Muscle of arm (tissue), 14 donors: ENCODE data around the gene SLC2A6. TPM values are rescaled to one million over a fixed set of nuclear protein-coding genes. Genes with fewer than 3 reads are reported as not detected.
A peak's percentile ranks its signal among the peaks of the same experiment; 100 is the strongest.

ENCODE experiments used
- DNase-seq: peaks from one replicate; pipeline ENCODE4 v3.0.0-alpha.2; 2013
- long read RNA-seq, 11 donors: transcript quantifications; one replicate each; lab custom pipeline, GENCODE V29; 2026
- polyA plus RNA-seq, 12 donors: library from polyadenylated mRNA; unstranded; fragments of 120-200 nt; gene quantifications; one replicate each; pipeline ENCODE4 v1.2.1, GENCODE V29; 2013; ENCODE audit not compliant: insufficient read length in 12 of 12

The SLC2A6 gene, protein sequence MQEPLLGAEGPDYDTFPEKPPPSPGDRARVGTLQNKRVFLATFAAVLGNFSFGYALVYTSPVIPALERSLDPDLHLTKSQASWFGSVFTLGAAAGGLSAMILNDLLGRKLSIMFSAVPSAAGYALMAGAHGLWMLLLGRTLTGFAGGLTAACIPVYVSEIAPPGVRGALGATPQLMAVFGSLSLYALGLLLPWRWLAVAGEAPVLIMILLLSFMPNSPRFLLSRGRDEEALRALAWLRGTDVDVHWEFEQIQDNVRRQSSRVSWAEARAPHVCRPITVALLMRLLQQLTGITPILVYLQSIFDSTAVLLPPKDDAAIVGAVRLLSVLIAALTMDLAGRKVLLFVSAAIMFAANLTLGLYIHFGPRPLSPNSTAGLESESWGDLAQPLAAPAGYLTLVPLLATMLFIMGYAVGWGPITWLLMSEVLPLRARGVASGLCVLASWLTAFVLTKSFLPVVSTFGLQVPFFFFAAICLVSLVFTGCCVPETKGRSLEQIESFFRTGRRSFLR
- polyA plus RNA-seq, result 1 to 10 TPM in 7 of 12 donors, under 1 TPM in 3, not detected in 2; 0.87 to 1.6 (median 1.1) TPM
- long read RNA-seq, donor 1, result 0 reads
- long read RNA-seq, donor 2, partial matches to known transcripts, result 0 of 1 reads
- long read RNA-seq, donor 2, other reads (novel, unspliced or antisense), result 0 of 1 reads
- long read RNA-seq, donor 3, result 0 reads
- long read RNA-seq, donor 4, result 0 reads
- long read RNA-seq, donor 5, result 0 reads
- long read RNA-seq, donor 6, result 0 reads
- long read RNA-seq, donor 7, result 0 reads
- long read RNA-seq, donor 8, partial matches to known transcripts, result 0 of 1 reads
- long read RNA-seq, donor 8, other reads (novel, unspliced or antisense), result 0 of 1 reads
- long read RNA-seq, donor 9, result 0 reads
- long read RNA-seq, donor 10, result 0 reads
- long read RNA-seq, donor 11, partial matches to known transcripts, result 0 of 1 reads
- long read RNA-seq, donor 11, other reads (novel, unspliced or antisense), result 0 of 1 reads

DNA sequence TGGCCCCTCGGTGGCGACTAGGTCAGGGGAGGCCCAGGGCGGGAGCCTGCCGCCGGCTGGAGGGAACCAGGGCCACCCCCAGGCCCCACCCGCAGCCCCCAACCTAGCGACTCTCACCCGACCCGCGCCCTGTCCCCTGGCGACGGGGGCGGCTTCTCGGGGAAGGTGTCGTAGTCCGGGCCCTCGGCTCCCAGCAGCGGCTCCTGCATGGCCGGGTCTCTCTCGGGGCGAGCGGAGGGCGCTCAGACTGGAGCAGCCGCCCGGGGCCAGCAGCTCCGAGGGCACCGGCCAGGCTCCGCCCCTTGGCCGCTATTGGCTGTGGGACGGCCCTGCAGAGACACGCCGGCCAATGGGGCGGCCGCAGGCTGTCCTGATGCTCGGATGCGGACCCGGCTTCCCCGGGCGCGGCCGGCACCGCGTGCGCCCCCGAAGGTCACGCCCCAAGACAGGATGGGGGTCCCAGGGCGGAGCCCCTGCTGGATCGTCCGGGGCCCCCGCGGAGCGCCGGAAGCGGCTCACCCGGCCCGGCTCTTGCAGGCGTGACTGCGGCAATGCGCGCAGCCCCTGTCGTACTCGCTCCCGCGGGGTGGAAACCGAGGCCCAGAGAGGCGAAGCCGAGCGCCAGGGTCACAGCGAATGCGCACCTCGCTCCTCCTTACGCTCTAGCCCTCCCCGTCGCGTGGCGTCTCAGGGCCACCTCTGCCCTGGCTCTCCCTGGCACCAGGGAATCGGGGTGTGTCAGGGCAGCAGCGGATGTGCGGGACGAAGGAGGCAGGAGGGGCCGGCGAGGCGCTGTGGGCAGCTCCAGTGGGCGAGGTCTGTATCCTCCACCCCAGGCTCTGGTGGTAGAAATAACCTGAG lies at the start of gene SLC2A6:
SLC2A6 (minus strand) TSS at position 249 of the 861 bp plus-strand sequence; CDS start at position 209, 40 bp downstream.
- peak; percentile 73 for DNase-seq

DNA sequence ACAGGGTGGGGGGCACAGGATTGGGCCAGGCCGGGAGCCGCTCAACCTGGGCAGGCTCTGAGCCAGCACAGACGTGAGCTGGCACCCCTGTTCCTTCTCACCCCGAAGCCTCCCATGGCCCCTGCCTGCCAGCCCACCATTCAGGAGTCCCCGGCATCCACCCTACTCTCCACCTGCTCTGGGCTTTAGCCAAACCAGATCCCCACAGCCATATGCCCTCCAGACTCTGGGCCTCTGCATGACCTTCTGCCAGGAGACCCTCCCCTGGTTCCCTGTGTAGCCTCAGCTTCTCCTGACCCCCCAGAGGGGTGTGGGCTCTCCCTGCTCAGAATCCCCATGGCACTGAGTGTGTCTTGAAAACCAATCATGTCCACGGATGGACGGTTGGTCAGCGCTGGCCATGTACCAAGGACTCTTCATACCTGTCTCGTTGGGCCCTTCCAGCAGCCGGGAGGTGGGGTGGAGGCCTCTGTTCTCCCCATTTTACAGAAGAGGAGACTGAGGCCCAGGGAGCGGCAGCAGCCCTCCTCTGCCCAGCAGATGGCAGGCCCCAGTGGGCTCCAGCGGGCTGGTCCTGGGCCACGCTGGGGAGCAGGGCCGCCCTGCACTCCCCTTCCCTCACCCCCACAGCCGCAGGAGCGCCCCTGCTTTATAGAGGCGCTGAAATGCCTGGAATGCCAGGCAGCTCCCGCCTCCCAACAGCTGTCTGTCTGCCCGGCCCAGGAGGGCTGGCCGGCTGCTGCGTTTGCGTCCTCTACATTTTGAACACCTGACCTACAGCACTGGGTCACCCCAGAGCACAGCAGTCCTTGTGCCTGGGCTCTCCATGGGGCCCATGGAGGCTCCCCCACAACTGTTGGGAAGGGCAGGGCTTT lies 49.3 kb upstream of the SLC2A6 start:
- DNase-seq, result no peak

DNA sequence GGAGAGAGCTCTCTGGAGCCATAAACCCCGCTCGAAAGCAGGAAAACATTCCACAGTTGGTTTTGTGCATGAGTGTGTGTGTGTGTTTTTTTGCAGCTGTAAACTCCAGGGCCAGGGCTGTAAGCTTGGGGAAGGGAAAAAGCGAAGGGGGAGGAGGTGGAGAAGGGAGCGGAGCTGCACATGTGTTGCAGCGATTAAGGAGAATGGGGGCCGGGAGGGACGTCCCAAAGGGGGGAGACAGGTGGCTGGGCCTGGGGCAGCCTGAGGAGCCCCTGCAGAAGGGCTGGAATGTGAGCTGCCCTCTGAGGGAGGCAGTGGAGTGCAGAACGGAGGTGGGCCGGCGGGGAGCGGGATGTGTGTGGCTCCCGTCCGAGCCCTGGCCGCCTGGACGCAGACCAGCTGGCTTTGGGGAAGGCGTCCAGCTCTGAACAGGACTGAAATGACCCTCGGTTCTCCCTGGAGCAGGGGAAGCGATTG lies 48.6 kb upstream of the SLC2A6 start:
- DNase-seq, result peak; percentile 86

DNA sequence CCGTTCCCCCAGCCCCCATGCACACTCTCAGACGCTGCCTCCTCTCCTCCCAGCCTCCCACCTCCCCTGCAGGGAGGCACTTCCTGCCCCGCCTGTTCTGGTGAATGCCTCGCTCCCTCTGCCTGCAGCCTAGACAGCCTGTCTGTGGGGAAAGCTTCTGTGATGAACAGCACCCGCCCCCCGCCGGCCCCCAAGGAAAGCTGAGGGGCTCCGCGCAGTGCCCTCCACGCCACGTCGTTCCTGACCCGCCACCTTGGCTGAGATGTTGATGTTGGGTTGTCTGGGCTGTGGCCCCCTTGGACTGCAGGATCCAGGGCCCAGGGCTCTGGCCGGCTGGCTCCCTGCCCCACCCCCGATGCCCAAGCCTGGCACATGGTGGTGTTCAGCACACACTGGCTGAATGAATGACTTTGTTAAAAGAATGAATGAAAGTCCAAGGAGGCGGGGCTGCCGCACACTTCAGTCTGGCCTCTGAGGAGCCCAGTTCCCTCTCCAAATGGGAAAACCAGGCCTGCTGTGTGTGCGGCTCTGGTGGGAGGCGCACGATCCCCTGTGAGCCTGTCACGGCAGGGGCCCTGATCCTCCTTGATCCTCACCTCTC lies 47.9 kb upstream of the SLC2A6 start:
- no peak for DNase-seq

DNA sequence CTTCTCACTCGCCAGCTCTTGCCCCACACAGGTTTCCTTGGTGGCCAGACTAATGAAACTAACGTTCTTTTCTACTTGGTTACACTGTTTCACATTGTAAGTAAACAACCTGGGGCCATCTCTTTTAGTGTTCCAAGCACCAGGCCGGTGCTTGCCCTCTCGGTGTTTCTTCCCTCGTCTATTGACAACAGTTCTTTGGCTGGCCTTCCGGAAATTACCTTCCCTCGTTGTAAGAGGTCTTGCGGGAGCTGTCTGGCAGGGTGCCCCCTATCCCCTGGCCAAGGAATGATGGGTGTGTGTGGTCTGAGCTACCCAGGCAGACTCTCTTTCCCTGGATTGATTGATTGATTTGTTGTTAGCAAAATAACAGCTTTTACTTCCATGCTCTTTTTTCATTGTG lies 46.8 kb upstream of the SLC2A6 start:
- DNase-seq, result no peak

DNA sequence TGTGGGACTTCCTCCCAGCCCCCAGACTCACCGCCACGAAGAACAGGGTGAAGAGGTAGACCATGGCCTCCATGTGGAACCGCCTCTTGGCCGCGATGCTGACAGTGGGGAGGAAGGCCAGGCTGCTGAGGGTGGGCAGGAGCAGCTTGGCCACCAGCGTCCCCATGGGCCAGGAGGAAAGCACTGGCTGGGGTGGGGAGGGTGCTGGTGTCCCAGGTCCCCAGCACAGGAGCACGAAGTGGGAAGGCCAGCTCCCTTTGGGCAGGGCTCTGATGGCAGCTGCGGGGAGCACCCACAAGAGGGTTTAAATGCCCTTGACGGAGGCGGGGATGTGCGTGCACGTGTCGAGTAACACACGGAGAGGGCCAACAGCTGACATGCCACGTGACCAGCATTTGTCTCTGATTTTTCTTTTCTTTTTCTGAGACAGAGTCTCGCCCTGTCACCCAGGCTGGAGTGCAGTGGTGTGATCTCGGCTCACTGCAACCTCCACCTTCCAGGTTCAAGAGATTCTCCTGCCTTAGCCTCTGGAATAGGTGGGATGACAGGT lies 45.9 kb upstream of the SLC2A6 start, which contains the start of gene MYMK:
MYMK (minus strand) TSS at position 281 of the 550 bp plus-strand sequence; CDS start at position 166, 115 bp downstream.
- DNase-seq, result no peak

DNA sequence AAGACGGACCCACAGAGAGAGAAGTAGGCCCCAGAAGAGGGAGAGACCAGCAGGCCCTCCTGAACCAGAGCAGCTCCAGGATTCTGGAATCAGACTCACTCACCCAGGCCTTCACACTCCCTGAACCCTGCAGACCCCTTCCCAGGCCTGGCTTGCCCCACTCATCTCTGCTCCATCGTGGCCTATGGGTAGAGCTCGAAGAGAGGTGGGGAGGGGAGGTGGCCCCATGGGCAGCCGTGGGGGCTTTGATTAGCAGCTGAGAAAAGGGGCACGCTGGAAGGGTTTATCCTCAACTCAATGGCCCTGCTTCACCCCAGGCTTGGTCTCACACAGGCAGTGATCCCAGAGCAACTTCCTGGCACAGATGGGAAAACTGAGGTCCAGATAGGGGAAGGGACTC lies 45.2 kb upstream of the SLC2A6 start:
- DNase-seq, result no peak

DNA sequence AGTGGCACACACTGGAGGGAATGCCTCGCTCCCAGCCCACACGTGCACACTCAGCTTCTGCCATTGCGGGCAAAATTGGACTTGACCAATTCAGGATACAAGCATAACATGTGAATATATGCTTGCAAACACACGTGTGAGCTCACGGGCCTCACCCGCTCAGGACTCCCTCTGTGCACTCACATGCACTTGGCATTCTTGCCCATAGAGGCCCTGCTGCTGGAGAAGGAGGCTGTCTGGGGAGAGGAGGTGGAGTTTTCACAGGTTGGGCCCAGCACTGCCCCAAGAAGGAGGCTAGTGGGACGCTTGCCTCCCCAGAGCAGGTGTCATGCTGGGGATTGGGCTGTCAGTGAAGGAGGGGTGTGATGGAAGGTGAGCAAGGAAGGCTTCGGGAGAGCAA lies 44.2 kb upstream of the SLC2A6 start:
- DNase-seq, result no peak

DNA sequence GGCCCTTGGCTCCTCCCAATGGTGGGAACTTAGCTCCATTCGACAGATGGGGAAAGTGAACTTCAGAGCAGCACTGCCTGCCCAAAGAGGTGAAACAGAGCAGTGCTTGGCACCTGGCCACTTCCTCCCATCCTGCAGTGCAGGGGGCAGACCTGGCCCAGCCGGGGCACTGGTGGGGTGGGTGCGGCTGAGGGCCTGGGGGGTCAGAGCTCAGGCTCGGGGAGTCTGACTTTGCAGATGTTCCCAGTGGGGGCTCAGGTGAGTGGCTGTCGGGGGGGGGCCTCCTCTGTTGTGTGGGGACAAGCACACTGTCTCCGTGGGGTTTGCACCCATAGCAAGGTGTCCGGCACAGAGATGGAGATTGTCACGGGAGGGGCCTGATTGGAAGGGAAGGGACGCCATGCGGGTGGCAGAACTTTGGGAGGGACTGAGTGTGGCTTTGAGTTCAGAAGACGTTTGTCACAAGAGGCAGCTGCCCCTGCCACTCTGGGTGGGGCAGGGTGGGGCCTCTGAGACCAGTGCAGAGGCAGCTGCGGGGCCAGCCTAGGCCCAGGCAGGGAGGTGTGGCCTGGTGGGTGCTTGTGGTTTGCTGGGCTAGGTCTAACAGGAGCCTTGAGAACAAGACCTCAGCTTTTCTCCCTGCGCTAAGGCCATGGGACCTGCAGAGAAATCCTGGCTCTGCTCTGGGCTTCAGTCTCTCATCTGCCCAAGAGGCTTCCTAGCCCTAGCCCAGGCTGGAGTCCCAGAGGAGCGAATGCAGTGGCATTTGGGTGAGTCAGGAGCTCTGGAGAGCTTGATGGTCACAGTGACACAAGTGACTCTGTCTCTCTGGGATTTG lies 43.4 kb upstream of the SLC2A6 start:
- no peak for DNase-seq

DNA sequence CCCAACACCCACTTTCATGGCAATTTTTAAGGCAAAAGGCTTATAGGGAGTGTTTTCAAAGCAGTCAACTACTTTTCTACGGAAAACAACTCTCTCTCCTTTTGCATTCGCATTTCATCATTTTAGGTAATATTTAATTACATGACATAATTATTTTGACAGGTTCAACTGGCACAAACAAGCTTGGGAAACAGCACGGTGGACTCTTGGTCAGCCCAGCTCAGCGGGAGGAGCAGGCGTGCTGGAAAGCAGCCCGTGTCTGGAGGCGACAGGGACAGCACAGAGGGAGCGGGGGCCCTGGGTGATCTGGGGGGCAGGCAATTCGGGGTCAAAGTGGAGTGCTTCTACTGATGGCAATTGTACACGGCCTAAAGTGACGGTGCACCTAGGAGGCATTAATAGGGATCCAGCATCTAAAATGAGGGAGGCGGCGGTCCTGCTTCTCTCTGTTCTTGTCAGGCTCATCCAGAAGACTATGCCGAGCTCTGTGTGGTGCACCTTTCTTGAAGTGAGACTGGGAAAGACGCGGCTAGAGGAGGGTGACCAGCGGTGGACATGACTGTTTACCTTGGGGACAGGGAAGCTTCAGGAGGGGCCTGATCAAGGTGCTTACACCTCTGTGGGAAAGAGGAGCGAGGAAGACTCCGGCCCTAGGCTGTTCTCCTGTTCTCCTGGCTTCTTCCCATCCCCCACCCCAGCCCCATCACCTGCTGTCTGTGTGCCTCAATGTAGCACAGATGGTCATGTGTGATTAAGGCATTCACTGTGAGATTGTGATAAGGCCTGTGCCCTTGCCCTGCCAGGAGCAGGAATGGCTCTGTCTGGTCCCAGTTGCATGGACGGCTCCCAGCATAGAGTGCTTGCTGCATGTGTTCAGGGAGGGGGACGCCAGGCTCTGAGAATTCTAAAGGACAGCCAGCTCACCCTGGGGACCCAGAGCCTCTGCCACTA lies 42.5 kb upstream of the SLC2A6 start:
- DNase-seq, result no peak

DNA sequence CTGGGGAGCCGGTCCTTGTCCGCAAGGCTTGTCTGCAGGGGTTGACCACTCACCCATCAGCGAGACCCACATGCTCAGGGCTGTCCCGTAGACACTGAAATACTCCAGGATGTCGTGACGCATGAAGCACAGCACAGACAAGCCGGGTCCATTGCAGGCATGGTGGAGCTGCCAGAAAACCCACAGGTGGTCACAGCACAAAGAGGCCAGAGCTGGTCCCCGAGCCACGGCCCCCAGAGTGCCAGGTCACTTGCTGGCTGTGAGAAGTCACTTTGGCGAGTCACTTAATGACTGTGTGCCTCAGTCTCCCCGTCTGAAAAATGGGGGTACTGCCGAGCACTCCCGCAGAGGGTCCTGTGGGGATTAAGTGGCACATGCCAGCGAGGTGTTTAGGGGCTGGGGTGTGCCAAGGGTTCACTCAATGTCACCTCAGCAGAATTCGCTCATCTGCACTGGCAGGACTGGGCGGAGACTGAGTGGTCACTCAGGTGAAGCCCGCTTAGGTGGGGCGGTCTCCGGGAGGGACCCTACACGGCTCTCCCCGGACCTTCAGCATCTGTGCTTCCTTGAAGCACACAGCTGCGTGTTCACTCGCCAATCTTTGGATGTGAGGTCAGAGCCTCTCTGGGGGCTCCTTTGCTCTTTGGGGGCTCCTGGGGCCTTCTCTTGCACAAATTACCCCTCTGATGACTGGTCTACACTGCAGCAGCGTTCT lies 41.4 kb upstream of the SLC2A6 start:
- no peak for DNase-seq

DNA sequence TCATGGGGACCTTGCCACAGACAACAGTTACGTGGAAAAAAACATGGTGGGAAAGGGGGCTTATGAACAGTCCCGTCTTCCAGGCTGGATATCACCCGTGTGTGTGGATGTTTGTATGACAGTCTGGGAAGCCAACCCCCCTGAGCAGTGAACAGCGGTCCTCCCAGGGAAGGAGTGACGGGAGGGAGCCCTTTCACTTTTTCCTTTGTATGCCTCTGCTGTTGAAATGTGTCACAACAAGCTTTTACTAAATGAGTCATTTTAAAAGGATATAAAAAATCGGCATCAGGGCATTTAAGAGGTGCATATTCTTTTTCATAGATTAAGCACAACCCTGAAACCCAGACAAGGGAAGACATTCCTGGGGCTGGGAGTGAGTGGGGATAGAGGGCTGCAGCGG lies 40.8 kb upstream of the SLC2A6 start:
- DNase-seq, result no peak

DNA sequence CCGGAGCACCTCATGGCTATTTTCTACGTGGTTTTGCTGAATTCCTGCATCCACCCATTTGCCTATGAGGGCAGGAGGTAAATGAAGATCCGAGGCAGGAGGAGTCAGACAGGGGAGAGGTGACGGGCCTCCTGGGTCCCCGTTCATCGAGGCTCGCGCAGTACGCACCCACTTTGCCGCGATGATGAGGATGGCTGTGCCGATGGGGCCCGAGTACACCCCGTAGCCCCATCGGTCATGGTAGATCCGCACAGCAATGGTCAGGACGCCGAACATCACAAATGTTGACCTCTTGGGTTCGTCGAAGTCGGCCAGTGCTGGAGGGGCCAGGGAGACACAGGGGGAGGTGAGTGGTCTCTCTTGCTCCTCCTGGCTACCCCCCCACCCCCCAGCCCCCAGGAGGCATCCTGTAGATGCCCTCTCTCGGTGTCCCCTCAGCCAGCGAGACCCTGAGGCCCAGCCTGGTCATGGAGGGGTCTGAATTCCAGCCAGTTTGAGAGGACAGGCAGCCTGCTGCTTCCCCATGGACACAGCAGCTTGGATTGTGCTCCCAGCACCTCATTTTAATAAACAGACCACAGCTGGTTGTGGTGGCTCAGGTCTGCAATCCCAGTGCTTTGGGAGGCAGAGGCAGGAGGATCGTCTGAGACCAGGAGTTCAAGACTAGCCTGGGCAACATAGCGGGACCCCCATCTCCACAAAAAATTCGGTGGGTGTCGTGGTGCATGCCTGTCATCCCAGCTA lies 40.0 kb upstream of the SLC2A6 start:
- no peak for DNase-seq

DNA sequence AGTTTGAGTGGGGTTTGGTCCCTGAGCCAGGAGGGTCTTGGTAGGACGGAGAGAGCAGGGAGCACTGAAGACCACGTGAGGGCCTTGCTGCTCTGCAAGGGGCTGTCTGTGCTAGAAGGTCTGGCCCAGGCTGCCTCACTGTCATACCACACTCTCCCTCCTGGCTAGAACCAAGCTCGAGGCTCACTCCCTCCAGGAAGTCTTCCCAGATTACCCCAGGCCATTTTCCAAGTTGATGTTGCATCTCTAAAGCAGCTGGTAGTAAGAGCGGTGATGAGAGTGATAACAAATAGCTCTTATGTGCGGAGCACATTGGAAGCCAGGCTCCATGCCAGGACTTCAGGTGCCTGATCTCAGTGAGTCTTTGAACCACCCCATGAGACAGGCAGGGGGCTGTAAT lies 39.3 kb upstream of the SLC2A6 start:
- no peak for DNase-seq

DNA sequence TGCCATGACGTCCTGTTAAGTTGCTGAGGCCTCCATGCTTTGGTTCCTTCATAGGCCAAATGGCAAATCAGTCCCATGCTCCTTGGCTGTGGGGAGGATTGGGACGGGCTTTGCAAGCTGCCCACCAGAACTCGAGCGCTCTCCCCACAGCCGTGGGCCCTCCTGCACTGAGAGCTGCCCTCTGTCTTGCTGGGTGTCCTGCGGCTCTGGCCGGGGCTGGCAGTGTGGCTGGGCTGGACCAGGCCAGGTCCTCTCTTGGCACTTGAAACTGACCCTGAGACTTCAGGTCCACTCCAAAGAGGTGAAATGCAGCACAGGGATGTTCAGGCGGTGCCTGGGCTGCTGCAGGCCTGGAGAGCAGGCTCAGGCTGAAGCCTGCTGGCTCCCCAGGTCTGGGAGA lies 38.8 kb upstream of the SLC2A6 start:
- no peak for DNase-seq

DNA sequence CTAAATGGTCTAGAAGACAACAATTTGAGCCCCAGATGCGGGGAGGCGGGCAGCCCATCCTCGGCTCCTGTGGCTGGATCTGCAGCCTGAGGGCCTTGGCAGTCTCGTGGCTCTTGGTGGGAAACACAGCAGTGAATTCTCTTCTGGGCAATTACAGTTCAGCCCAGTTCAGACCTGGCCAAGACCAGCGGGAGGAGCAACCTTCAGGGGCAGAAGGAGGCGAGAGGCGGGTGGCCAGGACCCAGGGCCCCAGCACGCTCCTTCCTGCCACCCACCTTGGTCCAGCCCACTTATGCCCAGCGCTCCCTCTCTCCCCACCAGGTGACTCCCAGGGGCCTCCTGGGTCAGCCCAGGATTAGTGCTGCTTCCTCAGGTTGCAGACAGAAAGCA lies 38.1 kb upstream of the SLC2A6 start:
- DNase-seq, result no peak
